Ishikawa (cell line): ENCODE measurements around the gene WDR62.

Experiments used
- CEBPB ChIP-seq: IDR thresholded peaks from 2 replicates; pipeline ENCODE4 v1.6.1; 2012
- CREB1 ChIP-seq: IDR thresholded peaks from 2 replicates; pipeline ENCODE4 v1.6.1; 2012; ENCODE audit warnings: low read depth
- EGR1 ChIP-seq: IDR thresholded peaks from 2 replicates; pipeline ENCODE4 v1.6.1; 2012
- EP300 ChIP-seq: IDR thresholded peaks from 2 replicates; pipeline ENCODE4 v1.6.1; 2012; ENCODE audit warnings: borderline replicate concordance
- FOXM1 ChIP-seq: IDR thresholded peaks from 2 replicates; pipeline ENCODE4 v1.6.1; 2012; ENCODE audit warnings: low read depth, borderline replicate concordance
- NFIC ChIP-seq: IDR thresholded peaks from 2 replicates; pipeline ENCODE4 v1.6.1; 2012
- RAD21 ChIP-seq: IDR thresholded peaks from 2 replicates; pipeline ENCODE4 v1.6.1; 2012; ENCODE audit warnings: low read depth
- TAF1 ChIP-seq: IDR thresholded peaks from 2 replicates; pipeline ENCODE4 v1.6.1; 2012; ENCODE audit warnings: low read depth, mild to moderate bottlenecking
- TCF12 ChIP-seq: IDR thresholded peaks from 2 replicates; pipeline ENCODE4 v1.6.1; 2012; ENCODE audit warnings: low read depth
- TEAD4 ChIP-seq: IDR thresholded peaks from 2 replicates; pipeline ENCODE4 v1.6.1; 2012
- YY1 ChIP-seq: IDR thresholded peaks from 2 replicates; pipeline ENCODE4 v1.6.1; 2012; ENCODE audit warnings: low read depth
- ZBTB7A ChIP-seq: IDR thresholded peaks from 2 replicates; pipeline ENCODE4 v1.6.1; 2012; ENCODE audit warnings: low read depth
- TF ChIP-seq, protein P1 (sequence below): IDR thresholded peaks from 2 replicates; pipeline ENCODE4 v1.6.1; 2012
- TF ChIP-seq, protein P2 (sequence below): IDR thresholded peaks from 2 replicates; pipeline ENCODE4 v1.6.1; 2012; ENCODE audit warnings: low read depth, mild to moderate bottlenecking
- TF ChIP-seq, protein P3 (sequence below): IDR thresholded peaks from 2 replicates; pipeline ENCODE4 v1.6.1; 2012

The WDR62 gene

DNA sequence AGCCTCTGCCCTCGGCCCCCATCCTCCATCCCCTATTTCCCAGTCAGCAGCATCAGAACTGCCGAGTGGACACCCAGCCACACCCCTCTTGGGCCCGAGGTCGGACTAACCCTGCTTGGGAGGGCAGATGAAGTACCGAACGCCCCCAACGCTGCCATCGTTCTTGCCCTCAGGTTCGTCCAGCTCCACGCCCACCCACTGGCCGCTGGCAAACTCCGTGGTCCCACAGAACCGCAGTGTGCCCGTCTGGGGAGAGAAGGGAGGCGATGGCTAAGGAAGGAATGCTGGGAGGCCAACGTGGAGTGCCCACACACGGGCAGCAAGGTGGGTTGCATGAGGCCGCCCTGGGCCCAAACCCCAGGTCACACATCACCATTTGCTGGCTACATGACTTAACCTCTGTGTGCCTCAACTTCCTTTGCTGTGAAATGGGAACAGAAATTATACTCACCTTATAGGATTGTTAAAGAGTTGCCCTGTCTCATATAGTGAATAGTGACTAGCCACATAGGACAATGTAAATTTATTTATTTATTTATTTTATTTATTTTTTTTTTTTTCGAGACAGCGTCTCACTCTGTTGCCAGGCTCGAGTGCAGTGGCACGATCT, 35.5 kb upstream of the WDR62 start:
- no peak for TF ChIP-seq FOXM1
- no peak for TF ChIP-seq TAF1
- no peak for TF ChIP-seq EGR1
- TF ChIP-seq, protein P1, sequence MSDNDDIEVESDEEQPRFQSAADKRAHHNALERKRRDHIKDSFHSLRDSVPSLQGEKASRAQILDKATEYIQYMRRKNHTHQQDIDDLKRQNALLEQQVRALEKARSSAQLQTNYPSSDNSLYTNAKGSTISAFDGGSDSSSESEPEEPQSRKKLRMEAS, result no peak
- no peak for TF ChIP-seq CEBPB
- TF ChIP-seq EP300, result no peak

DNA sequence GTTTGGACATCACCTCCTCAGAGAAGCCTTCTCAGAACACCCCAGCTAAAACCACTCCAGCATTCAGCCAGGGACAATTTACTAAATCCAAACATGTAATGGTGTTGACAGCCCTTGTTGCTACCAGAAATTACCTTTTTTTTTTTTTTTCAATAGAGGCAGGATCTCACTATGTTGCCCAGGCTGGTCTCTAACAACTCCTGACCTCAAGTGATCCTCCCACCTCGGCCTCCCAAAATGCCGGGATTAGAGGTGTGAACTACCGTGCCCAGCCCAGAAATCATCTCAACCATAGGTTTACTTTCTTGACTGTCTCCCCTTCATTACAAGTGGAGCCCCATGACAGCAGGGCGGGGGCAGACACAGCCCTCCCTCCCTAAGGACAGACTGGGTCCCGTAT, 31.3 kb upstream of the WDR62 start:
- TF ChIP-seq TEAD4 (no peak), NFIC (no peak), YY1 (no peak), TCF12 (no peak), RAD21 (no peak), CEBPB (no peak), TAF1 (no peak)
- TF ChIP-seq, protein P1, result no peak

DNA sequence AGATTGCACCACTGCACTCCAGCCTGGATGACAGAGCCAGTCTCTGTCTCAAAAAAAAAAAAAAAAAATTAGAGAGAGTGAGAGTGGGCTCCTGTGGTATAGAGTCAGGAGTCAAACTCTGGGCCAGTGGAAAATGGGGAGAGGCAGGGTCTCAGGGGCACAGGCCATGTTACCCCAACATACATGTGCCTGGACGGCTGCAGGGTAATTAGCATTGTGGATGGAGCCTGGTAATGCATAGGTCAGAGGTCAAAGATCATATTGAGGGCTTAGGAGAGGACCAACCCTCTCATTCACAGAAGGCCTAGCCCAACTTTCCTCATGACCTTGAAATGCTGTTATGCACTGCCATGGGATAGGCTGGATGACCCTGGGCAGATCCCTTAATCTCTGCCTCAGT, 29.2 kb upstream of the WDR62 start:
- no peak for TF ChIP-seq ZBTB7A
- TF ChIP-seq TEAD4, result no peak
- TF ChIP-seq RAD21, result no peak
- no peak for TF ChIP-seq EGR1
- no peak for TF ChIP-seq EP300
- TF ChIP-seq, protein P2, sequence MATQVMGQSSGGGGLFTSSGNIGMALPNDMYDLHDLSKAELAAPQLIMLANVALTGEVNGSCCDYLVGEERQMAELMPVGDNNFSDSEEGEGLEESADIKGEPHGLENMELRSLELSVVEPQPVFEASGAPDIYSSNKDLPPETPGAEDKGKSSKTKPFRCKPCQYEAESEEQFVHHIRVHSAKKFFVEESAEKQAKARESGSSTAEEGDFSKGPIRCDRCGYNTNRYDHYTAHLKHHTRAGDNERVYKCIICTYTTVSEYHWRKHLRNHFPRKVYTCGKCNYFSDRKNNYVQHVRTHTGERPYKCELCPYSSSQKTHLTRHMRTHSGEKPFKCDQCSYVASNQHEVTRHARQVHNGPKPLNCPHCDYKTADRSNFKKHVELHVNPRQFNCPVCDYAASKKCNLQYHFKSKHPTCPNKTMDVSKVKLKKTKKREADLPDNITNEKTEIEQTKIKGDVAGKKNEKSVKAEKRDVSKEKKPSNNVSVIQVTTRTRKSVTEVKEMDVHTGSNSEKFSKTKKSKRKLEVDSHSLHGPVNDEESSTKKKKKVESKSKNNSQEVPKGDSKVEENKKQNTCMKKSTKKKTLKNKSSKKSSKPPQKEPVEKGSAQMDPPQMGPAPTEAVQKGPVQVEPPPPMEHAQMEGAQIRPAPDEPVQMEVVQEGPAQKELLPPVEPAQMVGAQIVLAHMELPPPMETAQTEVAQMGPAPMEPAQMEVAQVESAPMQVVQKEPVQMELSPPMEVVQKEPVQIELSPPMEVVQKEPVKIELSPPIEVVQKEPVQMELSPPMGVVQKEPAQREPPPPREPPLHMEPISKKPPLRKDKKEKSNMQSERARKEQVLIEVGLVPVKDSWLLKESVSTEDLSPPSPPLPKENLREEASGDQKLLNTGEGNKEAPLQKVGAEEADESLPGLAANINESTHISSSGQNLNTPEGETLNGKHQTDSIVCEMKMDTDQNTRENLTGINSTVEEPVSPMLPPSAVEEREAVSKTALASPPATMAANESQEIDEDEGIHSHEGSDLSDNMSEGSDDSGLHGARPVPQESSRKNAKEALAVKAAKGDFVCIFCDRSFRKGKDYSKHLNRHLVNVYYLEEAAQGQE, result no peak

DNA sequence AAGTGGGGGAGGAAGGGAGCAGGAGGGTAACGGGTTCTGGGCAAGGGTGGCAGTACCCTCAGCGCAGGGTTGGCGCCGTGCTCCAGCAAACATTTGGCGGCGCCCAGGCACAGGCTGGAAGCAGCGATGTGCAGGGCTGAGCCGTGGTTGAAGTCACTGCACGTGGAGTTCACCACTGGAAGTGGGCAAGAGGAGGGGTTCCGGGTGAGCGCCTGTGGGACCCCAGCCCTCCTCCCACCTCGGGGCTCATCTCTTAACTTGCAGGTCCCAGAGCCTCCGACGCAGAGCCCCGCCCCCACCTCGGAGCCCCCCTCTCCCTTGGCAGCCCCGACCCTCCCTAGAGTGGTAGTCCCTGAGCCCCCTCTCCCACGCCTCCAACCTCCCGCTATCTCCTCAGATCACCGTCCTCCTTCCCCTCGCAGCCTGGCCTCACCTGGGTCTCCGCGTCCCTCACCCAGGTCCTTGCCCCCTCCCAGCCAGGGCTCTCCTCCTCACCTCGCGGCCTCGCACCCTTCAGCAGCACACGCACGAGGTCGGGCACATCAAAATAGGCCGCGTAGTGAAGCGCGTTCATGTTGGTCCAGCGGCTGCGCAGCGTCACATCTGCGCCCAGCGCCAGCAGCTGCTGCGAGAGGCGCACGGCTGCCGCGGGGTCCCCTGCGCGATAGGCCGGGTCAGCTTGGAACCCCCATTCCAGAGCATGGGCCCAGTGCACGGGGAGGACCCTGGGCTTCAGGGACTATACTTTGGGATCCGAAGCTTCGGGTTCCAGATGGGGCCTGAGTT, 28.4 kb upstream of the WDR62 start:
- TF ChIP-seq YY1, result no peak
- TF ChIP-seq TAF1, result no peak
- TF ChIP-seq, protein P3, sequence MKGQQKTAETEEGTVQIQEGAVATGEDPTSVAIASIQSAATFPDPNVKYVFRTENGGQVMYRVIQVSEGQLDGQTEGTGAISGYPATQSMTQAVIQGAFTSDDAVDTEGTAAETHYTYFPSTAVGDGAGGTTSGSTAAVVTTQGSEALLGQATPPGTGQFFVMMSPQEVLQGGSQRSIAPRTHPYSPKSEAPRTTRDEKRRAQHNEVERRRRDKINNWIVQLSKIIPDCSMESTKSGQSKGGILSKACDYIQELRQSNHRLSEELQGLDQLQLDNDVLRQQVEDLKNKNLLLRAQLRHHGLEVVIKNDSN, result no peak
- no peak for TF ChIP-seq NFIC
- no peak for TF ChIP-seq RAD21
- TF ChIP-seq, protein P1, result no peak
- no peak for TF ChIP-seq CREB1
- no peak for TF ChIP-seq FOXM1
- no peak for TF ChIP-seq TCF12
- TF ChIP-seq EP300, result no peak

DNA sequence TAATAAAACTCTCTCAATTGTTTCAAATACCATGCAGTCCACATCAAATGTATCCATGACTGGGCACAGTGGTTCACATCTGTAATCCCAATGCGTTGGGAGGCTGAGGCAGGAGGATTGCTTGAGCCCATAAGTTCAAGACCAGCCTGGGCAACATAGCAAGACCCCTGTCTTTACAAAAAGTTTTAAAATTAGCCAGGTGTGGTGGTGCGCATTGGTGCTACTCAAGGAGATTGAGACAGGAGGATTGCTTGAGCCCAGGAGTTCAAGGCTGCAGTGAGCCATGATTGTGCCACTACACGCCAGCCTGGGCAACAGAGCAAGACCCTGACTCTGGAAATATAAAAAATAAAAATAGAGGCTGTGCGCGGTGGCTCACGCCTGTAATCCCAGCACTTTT, 27.0 kb upstream of the WDR62 start:
- no peak for TF ChIP-seq CREB1
- no peak for TF ChIP-seq EGR1
- TF ChIP-seq, protein P1, result no peak
- no peak for TF ChIP-seq YY1
- no peak for TF ChIP-seq EP300
- TF ChIP-seq, protein P3, result no peak
- TF ChIP-seq ZBTB7A, result no peak
- TF ChIP-seq TEAD4, result no peak
- TF ChIP-seq RAD21, result no peak
- TF ChIP-seq, protein P2, result no peak
- TF ChIP-seq TCF12, result no peak
- TF ChIP-seq TAF1, result no peak
- no peak for TF ChIP-seq CEBPB
- no peak for TF ChIP-seq FOXM1
- TF ChIP-seq NFIC, result no peak
